ENCODE results near the gene POLDIP2. TPM values are rescaled to one million over a fixed set of nuclear protein-coding genes. Genes with fewer than 3 reads are reported as not detected.

POLDIP2 gene
- total RNA-seq, 1 donor from 2014 or later: 112 TPM

DNA sequence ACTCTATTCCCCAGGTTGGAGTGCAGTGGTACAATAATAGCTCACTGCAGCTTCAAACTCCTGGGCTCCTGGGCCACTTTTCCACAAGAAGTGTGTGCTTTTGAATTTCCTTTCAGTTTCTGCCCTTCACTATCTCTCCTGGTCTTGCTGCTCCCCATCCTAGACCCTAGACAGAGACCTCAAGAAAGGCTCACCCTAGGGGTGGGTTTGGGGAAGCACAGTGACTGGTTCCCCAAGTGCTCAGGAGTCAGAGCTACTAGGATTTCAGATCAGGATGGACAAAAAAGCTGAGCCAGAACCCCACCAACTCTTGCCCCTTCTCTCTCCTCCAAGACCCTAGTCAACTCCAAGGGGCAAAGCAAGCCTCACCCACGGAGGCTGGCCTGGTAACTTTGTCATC, 9.3 kb upstream of the POLDIP2 start:
- intact Hi-C loops (cut with micrococcal nuclease): no loop called here
- Mint-ChIP-seq H3K9me3 (no peaks in the 10 kb centered on the region), H3K4me1 (peaks cover 8% of the 10 kb centered on the region), H3K27ac (no peak overlapping the region), H3K27me3 (no peaks in the 10 kb centered on the region), H3K4me3 (no peak overlapping the region), H3K36me3 (ENCODE audit: low read depth) (no peaks in the 10 kb centered on the region)
- DNase-seq: no peak

DNA sequence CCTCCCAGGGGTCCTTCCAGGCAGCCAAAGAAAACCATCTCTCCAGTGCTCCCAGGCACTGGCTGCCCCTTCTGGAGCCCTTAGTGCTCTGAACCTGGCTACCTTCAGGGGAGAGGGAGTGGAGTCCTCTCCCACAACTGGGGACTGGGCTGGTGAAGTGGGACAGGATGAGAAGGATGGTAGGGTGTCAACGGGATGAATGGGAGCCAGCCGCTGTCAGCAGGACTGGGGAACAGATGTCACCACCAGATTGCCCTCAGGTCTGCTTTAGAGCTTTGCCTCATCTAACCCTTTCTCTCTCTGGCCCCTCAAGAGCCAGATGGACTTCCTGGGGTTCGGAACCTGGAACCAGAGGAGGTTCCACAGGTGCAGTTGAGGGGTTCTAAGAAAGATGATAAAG, 8.2 kb upstream of the POLDIP2 start:
- intact Hi-C loops (cut with micrococcal nuclease): no loop called here
- Mint-ChIP-seq H3K9me3 (no peaks in the 10 kb centered on the region), H3K27me3 (no peaks in the 10 kb centered on the region), H3K4me3 (no peak overlapping the region), H3K27ac (no peak overlapping the region), H3K36me3 (ENCODE audit: low read depth) (peaks cover 10% of the 10 kb centered on the region), H3K4me1 (peaks cover 4% of the 10 kb centered on the region)
- no peak for DNase-seq

DNA sequence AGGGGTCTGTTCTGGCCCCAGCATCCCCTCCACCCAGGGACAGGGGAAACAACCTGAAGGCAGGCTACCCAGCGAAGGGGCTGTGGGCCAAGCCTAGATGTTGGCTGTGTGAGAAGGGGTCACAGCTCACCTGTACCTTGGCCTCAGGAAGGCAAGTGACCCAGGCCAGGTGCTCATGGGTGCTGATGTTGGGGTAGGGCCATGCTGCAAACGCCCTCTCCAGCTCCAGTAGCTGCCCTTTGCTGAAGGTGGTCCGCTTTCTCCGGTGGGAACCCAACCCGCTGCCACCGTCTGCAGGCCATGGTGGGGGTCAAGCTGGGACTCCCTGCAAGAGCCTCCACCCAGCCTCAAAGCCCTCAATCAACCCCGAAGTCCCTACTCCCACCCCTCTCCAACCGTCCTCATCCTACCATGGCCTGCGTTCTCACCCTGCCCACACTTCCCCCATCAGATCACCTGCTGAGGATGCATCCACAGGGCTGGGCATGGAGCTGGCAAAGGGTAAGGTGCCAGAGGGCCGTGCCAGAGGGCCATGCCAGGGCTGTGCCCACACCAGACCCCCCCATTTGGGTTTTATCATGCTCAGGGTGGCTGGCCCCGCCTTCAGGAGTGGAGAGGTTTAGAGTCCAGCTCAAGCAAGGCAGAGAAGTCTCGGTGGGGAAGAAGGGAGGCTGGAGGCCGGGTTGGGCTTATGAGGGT, 7.5 kb upstream of the POLDIP2 start, which contains the start of gene SEBOX:
Gene SEBOX (minus strand): TSS at position 535 of the 699 bp plus-strand sequence. CDS start 48 bp downstream, at position 487.
- H3K4me1 Mint-ChIP-seq: no peaks in the 10 kb centered on the region
- intact Hi-C loops (cut with micrococcal nuclease): no loop called here
- H3K27ac Mint-ChIP-seq: no peak within 1 kb of the TSS
- H3K27me3 Mint-ChIP-seq: no peaks in the 10 kb centered on the region
- no peaks in the 10 kb centered on the region for H3K9me3 Mint-ChIP-seq
- peaks cover 14% of the 10 kb centered on the region for H3K36me3 Mint-ChIP-seq (ENCODE audit: low read depth)
- DNase-seq: no peak
- no peak within 1 kb of the TSS for H3K4me3 Mint-ChIP-seq

DNA sequence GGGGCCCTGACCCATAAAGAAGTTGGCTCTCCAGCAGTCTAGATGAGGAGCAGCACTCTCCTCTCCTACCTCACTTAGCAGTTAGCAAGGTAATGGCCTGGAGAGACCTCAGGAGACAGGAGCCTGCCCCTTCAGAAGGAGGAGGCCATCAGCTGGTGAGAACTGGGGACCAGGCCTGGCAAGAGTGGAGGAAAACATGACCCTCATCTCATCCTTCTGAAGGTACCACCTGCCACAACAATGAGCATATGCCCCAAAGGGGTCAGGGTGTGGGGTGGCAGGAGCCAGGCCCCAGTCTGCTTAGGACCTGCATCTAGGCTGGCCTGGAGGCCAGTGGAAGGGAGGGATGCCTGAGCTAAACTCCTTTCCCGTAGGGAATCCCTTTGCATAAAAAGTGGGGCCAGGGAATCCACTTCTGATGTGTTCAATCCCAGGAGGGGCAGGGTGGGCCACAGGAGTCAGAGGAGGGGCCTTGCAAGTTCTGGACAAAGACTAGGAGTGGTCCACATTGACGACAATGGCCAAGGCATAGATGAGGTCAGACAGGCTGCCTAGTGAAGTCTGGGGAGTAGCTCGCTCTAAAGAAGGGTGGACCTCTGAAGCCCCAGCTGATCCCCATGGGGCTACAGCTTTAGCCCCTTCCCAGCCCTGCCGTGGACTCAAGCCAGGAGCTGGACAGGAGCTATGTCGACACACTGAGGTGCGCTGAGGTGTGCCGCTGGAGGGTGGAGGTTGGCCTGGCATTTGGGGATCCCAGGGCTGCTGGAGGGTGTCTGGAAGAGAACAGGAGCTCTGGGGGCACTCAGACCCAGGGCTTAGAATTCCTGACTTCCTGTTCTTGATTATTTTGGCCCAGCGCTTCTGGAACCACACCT, 6.7 kb upstream of the POLDIP2 start:
- Mint-ChIP-seq H3K36me3 (ENCODE audit: low read depth) (peaks cover 17% of the 10 kb centered on the region), H3K4me1 (no peaks in the 10 kb centered on the region), H3K27me3 (no peaks in the 10 kb centered on the region), H3K9me3 (no peaks in the 10 kb centered on the region), H3K27ac (no peak overlapping the region), H3K4me3 (no peak overlapping the region)
- DNase-seq: no peak
- intact Hi-C loops (cut with micrococcal nuclease): no loop called here

DNA sequence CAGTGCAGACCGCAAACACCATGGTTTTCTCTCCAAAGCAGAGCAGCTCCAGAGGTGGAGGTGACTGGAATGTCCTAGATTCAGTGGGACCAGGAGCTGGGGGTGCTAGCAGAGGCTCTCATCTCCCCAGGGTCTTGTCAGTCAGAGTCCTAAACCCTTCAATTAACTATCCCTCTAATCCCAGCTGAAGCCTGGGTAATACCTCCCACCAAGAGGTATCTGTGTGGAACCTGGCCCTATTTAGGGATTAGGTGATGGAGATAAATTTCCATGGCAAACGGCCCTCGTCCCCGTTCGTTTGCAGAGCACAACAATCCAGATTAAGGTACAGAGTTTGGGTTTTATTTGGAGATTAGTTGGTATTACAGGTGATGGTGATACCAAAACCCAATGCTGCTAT, 5.9 kb upstream of the POLDIP2 start:
- no peaks in the 10 kb centered on the region for H3K9me3 Mint-ChIP-seq
- H3K36me3 Mint-ChIP-seq (ENCODE audit: low read depth): peaks cover 17% of the 10 kb centered on the region
- intact Hi-C loops (cut with micrococcal nuclease): no loop called here
- no peaks in the 10 kb centered on the region for H3K27me3 Mint-ChIP-seq
- H3K4me3 Mint-ChIP-seq: no peak overlapping the region
- H3K27ac Mint-ChIP-seq: no peak overlapping the region
- H3K4me1 Mint-ChIP-seq: no peaks in the 10 kb centered on the region
- DNase-seq: no peak

DNA sequence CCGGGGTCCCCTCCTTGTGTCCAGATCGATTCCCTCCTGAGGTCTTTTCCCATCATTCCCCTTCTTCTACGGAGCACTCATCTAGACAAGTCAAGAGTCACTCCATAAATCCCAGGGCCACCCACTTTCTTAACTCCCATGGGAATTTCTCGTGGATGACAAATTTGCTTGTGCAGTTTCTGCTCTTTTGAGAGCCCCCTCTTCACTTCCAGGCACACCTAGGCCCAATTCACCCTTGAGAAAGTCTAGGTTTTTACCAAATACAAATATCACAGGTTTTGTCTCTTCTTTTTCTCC, 522 bp upstream of the POLDIP2 start:
- H3K4me3 Mint-ChIP-seq: peak overlapping the region; percentile 90
- peaks cover 40% of the 10 kb centered on the region for H3K36me3 Mint-ChIP-seq (ENCODE audit: low read depth)
- peaks cover 19% of the 10 kb centered on the region for H3K4me1 Mint-ChIP-seq
- DNase-seq: no peak
- H3K27me3 Mint-ChIP-seq: no peaks in the 10 kb centered on the region
- no peaks in the 10 kb centered on the region for H3K9me3 Mint-ChIP-seq
- intact Hi-C loops (cut with micrococcal nuclease): loop anchor here (1.0 kb wide), 2 partner anchors 13 to 23 kb away; partner anchors contain the start of genes IFT20, SARM1 and TNFAIP1
- H3K27ac Mint-ChIP-seq: peak overlapping the region; percentile 93

DNA sequence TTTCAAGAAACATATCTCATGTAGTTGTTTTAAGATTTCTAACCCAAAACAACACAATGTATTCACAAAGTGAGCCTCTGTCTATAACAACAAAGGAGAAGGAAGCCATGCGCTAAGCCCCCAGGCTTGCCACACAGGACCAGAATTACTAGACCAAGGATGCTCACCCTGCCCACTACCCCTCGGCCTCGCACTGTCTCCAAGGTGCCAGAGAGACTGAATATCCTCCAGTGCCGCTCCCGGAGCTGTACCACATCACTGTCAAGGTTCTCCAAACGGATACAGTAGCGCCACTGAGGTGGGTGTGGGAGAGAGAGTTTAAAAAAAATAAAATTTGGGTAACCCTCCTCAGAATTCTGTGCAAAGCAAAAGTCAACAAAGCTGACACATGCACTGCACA, 7.1 kb downstream of the POLDIP2 start:
- intact Hi-C loops (cut with micrococcal nuclease): no loop called here
- no peaks in the 10 kb centered on the region for H3K27me3 Mint-ChIP-seq
- no peaks in the 10 kb centered on the region for H3K9me3 Mint-ChIP-seq
- H3K27ac Mint-ChIP-seq: no peak overlapping the region
- peaks cover 72% of the 10 kb centered on the region for H3K36me3 Mint-ChIP-seq (ENCODE audit: low read depth)
- H3K4me1 Mint-ChIP-seq: peaks cover 3% of the 10 kb centered on the region
- DNase-seq: no peak
- H3K4me3 Mint-ChIP-seq: no peak overlapping the region

DNA sequence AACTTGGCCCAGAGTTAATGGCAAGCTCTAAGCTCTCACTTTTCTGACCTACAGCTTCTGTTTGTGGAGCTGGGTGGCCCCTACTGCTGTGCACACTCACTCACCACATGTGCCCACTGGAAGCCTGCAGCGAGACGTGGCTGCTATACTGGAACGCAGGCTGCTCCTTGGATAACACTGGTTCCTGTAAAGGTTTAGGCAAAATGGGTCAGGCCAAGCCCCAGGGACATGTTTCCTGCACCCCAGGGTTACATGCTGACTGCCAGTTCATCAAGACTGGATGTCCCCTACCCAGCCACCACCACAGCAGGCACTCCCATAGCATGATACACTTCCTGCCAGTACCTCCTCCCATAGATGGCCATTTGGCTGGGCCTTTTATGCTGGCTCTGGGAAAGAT, 8.3 kb downstream of the POLDIP2 start:
- peaks cover 66% of the 10 kb centered on the region for H3K36me3 Mint-ChIP-seq (ENCODE audit: low read depth)
- no peaks in the 10 kb centered on the region for H3K4me1 Mint-ChIP-seq
- intact Hi-C loops (cut with micrococcal nuclease): no loop called here
- no peak overlapping the region for H3K27ac Mint-ChIP-seq
- H3K9me3 Mint-ChIP-seq: no peaks in the 10 kb centered on the region
- no peak for DNase-seq
- H3K27me3 Mint-ChIP-seq: no peaks in the 10 kb centered on the region
- no peak overlapping the region for H3K4me3 Mint-ChIP-seq

DNA sequence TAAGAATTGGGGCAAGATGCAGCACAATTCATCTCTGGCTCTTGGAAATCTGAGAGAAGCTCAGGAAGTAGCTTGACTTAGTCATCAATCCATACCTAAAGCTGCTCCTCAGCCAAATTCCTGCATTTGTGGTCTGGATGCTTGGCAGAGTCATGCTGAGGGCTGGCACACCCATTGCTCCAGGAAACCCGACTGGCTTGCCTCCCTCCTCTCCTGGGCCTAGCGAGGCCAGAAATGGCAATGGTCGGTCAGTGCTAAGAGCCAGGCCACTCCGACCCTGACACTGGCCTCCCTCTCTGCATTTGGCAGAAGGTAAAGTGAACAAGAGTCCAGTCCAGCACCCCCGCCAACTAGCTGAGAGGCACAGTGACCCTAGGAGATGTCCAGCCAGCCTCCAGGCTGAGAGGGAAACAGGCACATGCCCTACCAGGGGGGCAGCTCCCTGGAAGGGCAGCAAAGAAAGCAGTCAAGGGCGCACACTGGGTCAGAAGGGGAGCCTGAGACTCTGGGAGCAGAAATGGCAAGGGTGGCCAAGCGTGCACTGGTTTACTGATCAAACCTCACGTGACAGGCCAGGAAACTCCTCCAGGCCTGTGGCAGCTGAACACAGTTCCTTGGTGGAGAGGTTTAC, 10.0 kb downstream of the POLDIP2 start:
- Mint-ChIP-seq H3K9me3 (no peaks in the 10 kb centered on the region), H3K27ac (no peak overlapping the region), H3K27me3 (no peaks in the 10 kb centered on the region), H3K4me1 (no peaks in the 10 kb centered on the region), H3K4me3 (no peak overlapping the region), H3K36me3 (ENCODE audit: low read depth) (peaks cover 65% of the 10 kb centered on the region)
- intact Hi-C loops (cut with micrococcal nuclease): no loop called here
- no peak for DNase-seq

DNA sequence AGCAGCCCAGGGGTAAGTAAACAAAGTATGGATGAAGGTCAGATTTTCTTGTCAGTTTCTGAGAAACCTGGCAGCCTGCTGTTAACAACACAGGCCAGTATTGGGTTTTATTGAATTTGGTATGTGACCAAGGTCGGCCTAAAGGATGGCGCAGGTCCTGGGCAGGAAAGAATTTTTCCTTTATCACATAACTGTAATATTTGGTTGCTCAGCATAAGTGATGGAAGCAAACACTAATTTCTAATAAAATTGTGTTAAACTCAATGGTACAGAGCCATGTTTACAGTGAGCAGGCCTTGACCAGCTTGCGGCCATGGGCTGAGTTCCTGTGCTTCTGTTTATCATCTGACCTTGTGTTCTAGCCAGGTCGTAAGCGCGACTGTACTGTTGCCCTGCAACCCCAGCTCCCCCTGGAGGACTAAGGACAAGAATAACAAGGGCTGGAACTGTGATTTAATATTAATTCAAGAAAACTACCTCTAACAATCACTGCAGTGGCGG, 10.5 kb downstream of the POLDIP2 start:
- Mint-ChIP-seq H3K4me1 (no peaks in the 10 kb centered on the region), H3K27me3 (no peaks in the 10 kb centered on the region), H3K27ac (no peak overlapping the region), H3K4me3 (no peak overlapping the region), H3K36me3 (ENCODE audit: low read depth) (peaks cover 66% of the 10 kb centered on the region), H3K9me3 (no peaks in the 10 kb centered on the region)
- no peak for DNase-seq
- intact Hi-C loops (cut with micrococcal nuclease): no loop called here

DNA sequence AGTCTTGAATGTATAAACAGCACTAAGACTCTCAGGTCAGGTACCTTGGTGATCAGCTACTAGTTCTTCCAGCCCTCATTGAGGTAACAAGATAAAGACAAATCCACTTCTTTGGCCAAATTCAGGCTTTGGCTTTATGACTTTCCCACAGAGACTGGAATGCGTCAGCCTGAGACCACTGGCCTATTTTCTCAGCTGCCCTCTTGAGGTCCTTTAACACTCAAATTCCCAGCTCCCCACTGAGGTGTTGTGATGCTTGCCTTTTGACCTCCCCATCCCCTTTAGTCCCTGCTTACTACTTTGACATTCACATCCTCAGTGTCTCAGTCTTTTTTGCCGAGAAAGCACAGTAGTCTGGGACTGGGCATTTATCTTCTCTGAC, 11.1 kb downstream of the POLDIP2 start:
- intact Hi-C loops (cut with micrococcal nuclease): no loop called here
- H3K4me1 Mint-ChIP-seq: no peaks in the 10 kb centered on the region
- peaks cover 62% of the 10 kb centered on the region for H3K36me3 Mint-ChIP-seq (ENCODE audit: low read depth)
- no peak for DNase-seq
- H3K9me3 Mint-ChIP-seq: no peaks in the 10 kb centered on the region
- no peak overlapping the region for H3K27ac Mint-ChIP-seq
- no peak overlapping the region for H3K4me3 Mint-ChIP-seq
- H3K27me3 Mint-ChIP-seq: no peaks in the 10 kb centered on the region

DNA sequence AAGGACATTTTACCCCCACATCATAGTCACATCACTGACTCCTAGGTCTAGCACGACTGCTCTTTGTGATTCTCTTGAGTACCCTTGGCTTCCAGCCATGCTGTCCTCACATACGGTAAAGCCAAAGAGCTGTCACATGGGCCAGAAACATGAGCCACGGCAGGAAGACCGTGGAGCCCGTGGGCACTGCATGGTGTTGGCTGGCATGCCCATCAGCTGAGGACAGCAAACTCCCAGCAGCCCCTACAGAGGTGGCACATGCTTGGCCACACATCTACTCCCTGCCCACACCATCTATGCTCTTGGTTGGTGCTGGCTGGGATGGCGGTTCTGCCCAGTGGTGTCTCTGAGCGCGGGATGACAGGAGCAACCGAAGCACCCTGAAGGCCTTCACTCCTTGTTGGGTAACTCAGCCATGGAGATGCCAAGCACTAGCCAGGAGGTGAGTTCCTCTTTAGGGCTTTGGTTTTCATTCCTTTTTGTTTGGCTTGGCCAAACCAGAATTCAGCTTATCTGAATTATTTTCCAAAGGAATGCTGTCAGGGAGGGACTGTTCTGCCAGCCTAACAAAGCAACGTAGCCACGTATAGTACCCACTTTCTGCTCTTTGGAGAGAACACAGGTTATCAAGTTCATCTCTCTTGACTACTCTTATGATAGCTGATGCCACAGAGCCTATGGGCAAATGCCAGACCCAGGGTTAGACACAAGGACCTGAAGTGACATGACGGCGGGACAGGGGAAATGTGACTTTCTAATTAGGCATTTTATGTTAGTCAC, 11.7 kb downstream of the POLDIP2 start:
- H3K9me3 Mint-ChIP-seq: no peaks in the 10 kb centered on the region
- no peaks in the 10 kb centered on the region for H3K27me3 Mint-ChIP-seq
- no peaks in the 10 kb centered on the region for H3K4me1 Mint-ChIP-seq
- no peak overlapping the region for H3K27ac Mint-ChIP-seq
- no peak overlapping the region for H3K4me3 Mint-ChIP-seq
- no peak for DNase-seq
- intact Hi-C loops (cut with micrococcal nuclease): no loop called here
- H3K36me3 Mint-ChIP-seq (ENCODE audit: low read depth): peaks cover 59% of the 10 kb centered on the region

DNA sequence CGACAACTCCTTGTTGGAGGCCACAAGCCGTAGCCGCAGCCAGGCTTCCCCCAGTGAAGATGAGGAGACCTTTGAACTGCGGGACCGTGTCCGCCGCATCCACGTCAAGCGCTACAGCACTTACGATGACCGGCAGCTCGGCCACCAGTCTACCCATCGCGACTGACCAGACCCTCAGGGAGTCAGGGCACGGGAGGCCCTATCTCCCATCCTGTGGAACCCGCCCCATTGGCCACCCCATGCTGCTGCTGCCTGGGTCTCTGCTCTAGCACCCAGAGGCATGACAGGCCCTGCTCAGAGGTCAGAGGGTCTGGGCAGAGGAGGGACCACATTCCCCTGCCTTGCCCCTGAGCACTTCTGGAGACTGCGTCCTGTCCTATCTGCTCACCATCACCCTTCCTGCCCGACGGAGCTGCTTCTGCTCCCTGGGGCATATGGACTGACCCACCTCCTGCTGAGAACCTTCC, 12.9 kb downstream of the POLDIP2 start:
- intact Hi-C loops (cut with micrococcal nuclease): no loop called here
- peaks cover 57% of the 10 kb centered on the region for H3K36me3 Mint-ChIP-seq (ENCODE audit: low read depth)
- no peaks in the 10 kb centered on the region for H3K27me3 Mint-ChIP-seq
- H3K9me3 Mint-ChIP-seq: no peaks in the 10 kb centered on the region
- H3K27ac Mint-ChIP-seq: no peak overlapping the region
- no peaks in the 10 kb centered on the region for H3K4me1 Mint-ChIP-seq
- no peak for DNase-seq
- H3K4me3 Mint-ChIP-seq: no peak overlapping the region
